Activated T-helper 9 cell treated with anti-CD3 and anti-CD28 coated beads, Interleukin-2, amount 50 U/mL, for 16 hours (primary cell): ENCODE data around the gene COL8A2.

Experiments
- DNase-seq: peaks from one replicate; pipeline ENCODE4 v3.0.0-alpha.2; 2020; ENCODE audit warnings: low read depth

COL8A2 gene

DNA sequence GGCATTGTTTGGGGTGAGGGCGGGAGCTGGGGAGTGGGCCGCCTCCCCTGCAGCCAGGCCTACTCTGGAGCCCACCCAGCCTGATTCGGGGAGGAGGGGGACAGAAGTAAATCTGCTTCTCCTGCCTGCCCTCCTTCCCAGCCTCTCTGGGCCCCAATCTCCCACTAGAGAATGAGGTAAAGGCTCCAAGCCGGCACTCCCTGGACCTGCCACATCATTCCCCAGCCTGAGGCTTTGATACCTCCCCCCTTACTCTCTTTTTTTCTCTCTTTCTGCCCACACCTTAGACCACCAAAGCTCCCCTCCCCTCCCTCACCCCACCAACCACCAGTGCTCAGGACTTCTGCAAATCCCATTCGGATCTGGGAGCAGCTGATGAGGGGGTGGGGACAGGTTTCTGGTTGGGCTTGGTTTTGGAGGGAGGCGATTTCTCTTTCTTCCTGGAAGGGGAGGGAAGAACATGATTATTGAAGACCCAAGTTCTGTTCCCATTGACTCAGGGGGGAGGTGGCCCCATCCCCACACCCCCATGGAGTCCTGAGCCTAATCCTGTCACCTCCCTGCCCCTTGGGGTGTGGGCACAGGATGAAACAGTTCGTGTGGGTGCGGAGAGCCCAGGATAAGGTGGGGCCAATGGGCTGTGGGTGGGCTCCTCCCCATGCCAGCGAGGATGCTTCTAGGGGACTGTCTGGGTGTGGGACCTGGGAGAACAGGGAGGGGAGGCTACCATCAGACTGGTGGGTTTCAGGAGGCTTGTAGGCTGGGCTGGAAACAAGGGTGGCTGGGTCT lies 32.3 kb upstream of the COL8A2 start:
- no peak for DNase-seq

DNA sequence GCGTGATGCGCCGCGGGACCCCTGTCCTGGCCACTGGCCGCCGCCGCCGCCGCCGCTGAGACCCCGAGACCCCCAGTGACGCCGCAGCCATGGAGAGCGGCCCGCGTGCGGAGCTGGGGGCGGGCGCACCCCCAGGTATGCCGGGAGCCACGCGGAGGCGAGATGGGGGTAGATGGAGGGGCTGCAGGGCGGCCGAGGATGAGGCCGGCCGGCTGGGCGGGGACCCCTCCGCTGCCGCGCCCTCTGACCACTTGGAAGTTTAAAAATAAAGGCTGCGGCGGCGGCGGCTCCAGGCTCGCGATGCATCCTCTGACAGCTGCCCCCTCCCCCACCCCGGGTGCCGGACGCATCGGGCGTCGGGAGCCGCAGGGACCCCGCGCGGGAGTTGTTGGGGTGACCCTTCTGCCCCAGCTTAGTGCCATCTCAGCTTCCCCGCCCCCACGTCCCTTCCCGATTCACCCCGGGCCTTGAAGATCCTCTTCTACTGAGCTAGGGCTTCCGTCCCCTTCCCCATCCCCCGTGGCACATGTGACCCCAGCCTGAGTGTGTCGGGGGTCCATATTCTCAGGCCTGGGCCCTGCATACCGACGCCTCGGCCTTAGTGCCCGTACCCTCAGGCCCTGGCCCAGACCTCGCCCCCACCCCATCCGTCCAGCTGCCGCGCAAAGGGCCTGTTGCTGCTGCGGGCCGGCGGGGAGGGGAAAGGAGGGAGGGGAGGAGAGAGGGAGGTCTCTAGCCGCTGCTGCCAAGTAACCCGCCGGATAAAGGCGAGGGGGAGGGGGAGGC lies 31.5 kb upstream of the COL8A2 start:
- DNase-seq: peak; percentile 45

DNA sequence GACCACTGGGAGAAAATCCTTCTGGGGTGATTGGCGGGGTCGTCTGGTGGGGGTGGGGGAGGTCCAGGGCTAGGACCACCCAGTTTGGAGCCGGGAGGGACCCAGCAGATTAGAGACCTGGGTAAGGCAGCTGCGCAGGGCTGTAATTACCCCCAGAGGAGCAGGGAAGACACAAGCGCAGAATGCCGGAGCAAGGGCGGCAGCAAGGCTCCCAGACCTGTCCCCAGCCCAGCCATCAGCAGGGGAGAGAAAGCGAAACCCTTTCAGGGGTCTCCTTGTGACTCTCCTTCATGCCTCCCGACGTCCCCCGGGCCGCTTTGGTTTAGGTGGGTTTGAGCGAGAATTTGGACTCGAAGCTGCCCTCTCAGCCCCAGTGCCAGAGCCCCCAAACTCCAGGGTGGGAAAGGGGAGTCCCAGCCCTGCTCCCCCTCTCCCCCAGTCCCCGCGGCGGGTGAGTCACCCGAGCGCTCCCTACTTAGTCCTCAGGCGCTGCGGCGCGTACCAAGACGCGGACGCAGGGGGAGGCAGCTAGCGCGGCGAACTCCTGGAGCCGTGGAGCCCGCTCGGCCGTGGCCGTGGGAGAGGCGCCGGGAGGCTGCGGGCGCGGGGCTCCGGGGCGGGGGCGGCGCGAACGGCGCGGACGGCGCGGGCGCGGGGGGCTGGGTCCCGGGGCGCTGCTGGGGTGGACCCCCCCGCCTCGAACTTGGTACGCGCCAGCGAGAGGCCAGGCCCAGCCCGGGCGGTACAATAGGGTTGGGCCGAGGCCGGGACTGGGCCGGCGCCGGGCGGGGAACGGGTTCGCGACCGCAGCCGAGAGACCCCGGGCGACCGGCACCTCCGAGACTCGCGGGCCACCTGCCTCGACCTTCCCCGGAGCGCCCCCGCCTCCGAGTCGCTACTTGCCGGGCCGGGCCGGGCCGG lies 30.6 kb upstream of the COL8A2 start, which contains the start of gene MAP7D1:
Gene MAP7D1 (plus strand): TSS at position 753 of the 921 bp plus-strand sequence. CDS start 258 bp downstream, outside the sequence.
- DNase-seq: peak; percentile 76

DNA sequence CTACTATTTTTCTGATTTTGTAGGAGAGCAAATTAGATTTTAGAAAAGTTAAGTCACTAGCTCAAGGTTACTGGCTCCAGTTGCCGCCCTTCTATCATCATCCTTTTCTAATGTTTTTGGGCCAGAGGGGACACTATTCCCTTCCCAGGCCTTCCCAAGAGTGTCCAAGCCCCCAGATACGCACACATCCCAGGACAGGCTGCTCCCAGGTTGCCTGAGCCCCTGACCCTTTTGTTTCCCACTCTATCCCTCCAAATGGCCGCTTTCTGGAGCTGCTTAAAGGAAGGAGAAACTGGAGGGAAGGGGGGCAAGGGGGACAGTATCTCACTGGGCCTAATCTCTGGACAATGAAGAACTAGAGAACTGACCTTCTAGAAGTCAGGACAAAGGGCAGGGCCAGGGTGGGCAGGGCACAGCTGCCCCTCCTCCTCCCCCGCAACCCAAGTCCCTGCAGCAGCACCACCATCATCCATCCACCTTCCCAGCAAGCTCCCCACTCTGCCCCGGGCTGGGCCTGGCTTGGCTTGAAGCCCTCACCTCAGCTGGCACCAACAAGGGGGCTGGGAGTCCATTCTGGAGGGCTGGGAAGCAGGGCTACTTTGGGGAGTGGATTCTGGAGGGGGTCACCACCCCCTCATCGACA lies 29.9 kb upstream of the COL8A2 start:
- no peak for DNase-seq

DNA sequence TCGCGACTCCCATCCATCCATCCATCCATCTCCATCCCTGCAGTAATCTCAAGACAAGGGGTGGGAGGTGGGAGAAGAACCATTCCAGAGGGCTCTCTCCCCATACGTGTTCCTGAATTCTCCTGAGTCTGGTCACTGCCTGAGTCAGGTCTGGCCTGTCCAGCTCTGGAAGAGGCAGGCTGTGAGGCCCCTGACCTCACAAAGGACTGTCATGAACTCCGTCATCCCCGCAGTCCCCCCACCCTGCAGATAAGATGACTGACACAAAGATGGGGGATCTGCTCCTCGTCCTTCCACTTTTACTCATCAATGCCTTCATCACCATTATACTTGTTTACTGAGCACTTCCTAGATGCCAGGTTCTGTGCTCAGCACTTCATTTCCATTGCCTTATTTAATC lies 29.3 kb upstream of the COL8A2 start:
- no peak for DNase-seq

DNA sequence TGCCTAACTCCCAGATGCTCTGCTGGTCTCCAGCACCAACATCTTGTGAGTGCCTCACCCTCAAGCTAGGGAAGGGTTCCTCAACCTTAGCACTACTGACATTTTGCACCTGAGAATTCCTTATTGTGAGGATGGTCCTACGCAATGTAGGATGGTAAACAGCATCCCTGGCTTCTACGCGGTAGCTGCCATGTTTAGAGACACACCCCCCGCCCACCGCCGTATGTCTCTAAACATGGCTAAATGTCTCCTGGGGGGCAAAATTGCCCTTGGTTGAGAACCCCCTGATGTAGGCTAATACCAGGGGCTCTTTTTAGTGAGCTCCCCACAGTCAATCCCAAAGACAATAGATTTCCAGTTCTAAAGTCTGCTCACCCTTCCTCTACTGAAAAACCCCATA lies 28.5 kb upstream of the COL8A2 start:
- no peak for DNase-seq

DNA sequence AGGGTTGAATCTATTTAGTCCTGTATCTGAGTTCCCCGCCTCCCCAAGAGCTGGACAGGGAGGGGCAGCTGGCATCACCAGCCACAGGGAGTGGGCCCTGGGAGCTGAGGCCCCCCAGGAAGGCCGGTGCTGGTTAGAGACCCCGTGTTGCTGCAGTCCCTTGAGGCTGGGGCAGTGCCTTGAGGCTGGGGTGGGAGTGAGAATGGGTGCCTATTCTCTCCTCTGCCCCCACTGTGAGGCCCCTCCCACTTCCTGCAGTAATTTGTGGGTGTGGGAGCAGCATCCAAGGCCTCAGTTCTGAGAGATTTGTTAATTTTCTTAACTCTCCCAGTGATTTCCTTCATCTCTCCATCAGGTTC lies 26.8 kb upstream of the COL8A2 start:
- DNase-seq: peak; percentile 33

DNA sequence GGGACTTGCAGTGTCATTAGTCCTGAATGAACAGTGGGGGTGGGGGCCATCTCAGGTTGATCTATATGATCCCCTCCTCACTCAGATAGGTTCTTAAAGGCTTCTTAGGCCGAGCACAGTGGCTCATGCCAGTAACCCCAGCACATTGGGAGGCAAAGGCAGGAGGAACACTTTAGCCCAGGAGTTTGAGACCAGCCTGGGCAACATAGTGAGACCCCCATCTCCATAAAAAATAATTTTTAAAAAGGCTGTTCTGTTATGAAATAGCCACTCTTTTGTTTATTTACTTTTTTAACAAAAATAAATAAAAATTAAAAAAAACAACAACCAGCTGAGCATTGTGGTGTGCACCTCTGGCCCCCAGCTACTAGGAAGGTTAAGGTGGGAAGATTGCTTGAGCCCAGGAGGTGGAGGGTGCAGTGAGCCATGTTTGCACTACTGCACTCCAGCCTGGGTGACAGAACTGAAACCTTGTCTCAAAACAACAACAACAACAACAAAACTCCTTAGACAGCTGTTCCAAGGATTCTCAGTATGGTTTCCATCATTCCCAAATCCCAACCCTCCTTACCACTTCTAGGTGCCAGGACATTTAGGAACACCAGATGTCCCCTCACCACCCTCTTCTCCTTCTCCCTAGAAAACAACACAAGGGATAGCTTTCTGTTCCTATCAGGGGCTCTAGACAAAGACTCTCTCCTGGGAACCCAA lies 26.3 kb upstream of the COL8A2 start:
- no peak for DNase-seq

DNA sequence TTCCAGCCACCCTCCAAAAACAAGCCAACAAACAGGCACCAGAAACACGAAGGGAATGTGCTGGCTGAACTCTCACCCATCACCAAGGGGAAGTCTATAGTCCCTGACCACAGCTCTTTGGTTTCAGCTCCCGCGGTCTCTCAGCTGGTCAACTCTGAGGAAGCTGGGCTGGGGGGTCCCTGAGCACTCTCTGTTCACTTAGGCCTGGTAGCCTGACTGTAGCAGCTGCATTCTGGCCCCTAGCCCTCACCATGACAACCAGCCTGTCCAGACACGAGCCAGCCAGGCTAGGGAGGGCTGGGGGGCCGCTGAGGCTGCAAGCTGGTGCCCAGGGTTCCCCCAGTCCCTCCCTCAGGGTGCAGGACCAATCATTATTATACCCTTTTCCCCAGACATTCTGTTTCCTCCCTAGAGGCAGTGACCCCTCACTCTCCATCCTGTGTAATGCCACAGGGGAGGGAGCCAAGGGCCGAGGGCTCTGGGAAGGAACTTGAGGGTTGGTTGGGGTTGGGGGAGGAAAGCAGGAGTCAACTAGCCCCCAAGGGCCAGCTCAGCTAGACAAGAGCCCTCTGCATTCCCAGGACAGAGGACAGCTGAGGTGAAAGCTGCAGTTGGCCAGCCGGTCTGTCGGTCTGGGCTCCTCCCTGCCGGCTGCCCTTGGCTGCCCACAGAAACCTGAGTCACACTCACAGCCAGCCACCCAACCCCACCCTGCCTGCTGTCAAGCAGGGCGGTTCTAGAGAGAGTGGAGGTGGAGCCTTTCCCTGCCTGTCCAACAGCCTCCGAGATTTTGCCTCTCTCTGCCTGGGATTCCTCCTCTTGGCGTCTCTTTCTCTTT lies 25.5 kb upstream of the COL8A2 start:
- peak; percentile 65 for DNase-seq

DNA sequence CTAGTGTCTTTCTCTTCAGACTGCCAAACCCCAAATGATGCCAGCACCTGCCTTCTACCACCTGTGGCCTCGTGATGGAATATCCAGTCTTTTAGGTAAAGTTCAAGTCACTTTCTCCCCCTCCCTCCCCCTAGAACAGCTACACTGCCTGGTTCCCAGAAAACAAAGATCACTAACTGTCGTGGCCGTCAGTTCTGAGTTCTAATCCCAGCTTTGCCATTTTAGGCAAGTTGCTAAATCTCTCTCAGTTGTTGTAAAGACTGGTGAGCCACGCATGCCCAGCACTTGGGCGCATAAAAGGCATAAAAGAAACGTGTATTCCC lies 24.9 kb upstream of the COL8A2 start:
- no peak for DNase-seq

DNA sequence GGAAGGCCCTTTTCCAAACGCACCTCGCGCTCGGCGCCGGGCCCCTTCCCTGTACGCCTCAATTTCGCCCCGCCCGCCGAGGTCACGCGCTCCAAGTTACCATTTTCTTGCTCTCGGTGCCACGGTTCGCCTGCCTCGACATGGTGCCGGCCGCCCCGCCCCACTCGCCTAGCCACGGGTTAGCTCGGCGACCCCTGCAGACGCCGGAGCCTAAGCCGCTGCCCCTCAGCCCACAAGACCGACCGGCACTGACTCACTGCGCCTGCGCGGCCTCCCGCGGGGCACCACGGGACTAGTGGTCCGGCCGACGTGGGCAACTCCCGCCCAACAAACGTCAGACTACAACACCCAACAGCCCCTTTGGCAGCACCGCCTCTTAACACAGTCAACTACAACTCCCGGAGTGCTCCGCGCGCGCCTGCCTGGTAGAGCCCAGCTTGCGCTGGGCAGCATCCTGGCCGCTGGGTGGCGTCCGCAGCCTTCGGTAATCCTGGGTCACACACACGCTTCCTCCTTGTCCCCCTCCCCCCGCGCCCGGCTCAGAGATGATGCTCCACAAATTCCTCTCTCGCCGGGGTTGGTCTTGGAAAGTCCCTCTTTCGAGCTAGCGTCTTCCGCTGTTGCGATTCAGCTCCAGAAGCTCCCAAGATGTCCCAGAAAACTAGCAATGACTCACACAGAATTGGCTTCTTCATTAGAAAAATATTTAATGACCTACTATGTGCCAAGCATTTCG lies 24.4 kb upstream of the COL8A2 start, which contains the start of gene TRAPPC3:
Gene TRAPPC3 (minus strand): TSS at position 250 of the 736 bp plus-strand sequence. CDS start 108 bp downstream, at position 142.
- peak; percentile 100 for DNase-seq

DNA sequence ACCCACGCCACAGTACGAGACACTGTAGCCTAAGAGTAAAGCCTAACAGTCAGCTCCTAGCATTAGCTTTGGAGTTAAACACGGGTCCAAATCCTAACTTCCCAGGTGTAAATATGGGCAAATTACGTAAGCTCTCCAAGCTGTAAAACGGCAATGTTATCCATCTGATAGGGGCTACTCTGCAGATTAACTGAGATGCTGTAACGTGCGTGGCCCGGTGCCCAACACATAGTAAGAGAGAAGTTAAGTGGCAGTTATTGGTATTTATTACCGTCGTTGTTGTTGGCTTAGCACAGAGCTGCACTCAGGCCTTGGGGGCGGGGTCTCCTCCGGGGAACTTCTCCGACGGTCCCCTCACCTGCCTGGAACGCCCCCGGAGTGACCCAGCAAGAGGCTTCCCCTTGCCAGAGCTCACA lies 23.8 kb upstream of the COL8A2 start:
- DNase-seq: no peak

DNA sequence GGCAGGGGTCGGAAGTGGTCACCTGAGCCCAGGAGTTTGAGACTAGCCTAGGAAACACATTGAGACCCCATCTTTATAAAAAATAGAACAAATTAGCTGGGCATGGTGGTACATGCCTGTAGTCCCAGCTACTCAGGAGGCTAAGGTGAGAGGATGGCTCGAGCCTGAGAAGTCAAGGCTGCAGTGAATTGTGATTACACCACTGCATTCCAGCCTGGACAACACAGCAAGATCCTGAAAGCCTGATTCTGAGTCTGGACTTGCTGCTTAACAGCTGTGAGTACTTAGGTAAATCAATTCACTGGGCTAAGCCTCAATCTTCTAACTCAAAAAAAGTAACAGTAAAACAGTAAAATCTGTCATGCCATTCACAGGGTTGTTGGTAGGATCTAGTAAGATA lies 19.4 kb upstream of the COL8A2 start:
- DNase-seq: no peak

DNA sequence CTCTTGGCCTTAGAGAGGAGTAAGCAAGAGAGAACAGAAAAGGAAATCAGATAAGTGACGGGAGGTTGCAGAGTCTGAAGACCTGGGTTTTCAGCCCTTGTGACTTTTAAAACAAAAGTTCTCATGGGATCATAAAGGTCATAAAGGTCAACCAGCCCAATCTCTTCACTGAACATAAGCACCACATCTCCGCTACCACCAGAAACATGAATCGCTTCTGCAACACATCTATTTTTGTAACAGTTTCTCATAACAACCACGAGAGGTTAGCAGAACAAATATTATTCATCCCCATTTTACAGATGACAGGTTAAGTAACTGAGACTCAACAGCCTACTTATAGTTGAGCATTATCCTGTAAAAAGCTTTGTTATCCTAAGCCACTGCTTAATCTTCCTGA lies 18.4 kb upstream of the COL8A2 start:
- no peak for DNase-seq

DNA sequence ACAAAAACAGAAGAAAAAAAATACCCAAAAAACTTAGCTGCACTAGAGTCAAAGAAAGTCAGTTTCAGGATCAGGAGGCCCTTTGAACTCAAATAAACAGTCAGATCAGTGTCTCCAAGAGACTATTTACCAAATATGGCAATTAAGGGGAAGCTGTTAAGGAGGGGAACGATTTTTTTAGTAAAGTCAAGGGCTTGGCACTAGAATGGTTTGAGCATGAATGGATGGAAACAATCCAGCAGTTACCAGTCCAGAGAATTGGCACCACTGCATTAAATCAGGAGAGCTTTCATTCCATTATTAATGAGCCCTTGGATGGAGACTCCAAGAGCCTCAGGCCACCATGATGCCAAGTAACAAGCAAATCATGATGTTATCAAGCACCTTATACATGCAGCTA lies 17.1 kb upstream of the COL8A2 start:
- DNase-seq: no peak

DNA sequence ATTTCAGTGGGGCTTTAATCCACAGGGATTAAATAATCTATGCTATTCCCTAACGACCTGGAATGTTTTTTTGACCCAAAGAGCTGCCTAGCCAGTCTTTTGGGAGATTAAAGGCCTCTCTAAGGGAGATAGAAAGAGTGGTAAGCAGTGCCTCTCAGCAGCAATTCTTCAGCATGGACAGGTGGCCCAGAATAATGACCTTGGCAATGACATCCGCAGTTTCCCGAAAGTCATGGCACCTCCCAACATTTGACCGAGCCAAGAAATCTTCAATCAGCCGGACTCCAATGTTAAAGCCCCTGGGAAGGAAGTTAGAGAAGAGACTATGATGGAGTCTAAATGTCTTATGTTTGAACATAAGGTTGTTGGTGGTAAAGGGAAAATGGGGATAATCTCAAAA lies 14.5 kb upstream of the COL8A2 start:
- no peak for DNase-seq

DNA sequence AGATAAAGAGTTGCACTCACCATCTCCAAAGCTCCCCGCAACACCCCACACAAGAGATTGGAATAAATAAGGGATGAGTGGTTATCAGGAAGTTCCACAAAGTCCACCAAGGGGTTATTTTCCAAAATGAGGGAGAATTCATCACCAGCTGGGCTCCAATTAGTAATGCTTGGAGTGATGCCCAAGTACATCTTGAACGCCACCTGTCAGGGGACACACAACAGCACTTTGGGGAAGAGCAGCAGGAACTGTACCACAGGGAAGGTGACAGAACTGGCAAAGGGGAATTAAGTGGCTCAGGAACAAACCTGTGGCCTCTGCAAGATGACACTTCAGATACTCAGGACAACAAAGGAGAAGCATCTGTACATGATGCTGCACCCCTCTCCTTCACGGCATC lies 12.8 kb upstream of the COL8A2 start:
- no peak for DNase-seq

DNA sequence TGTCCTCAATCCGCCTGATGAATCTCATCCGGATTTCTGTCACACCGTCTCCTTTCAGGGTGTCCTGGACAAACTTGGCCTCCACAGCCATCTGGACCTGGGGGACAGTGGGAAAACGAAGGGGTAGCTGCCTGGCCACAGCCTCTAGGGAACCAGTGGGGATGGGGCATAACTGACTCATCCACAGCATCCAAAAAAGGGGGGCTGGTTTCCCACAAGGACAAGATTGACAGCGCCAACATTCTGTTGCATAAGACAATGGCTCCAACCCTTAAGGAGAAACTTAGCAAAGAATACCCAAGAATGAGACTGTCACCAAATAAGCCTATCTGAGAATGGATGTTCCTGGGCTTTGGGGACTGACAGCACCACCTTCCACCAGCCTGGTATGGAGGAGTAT lies 12.2 kb upstream of the COL8A2 start:
- no peak for DNase-seq

DNA sequence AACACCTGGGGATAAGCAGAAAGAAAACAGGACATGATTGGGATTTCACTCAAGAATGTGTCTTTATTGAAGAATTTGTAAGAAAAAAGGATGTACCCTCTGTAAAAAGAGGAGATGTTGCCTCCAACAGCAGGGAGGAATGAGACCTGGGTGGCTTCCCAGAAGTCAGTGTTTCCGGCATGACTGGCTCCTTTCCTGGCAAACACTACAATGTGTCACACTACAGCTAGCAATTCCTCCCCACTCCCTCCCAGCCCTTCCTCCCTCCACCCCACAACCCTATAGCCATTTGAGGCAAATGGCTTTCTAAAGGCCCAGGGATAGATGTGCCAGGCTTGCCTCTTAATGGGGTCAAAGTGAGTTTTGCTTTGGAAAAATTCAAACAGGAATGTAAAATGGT lies 11.5 kb upstream of the COL8A2 start:
- no peak for DNase-seq

DNA sequence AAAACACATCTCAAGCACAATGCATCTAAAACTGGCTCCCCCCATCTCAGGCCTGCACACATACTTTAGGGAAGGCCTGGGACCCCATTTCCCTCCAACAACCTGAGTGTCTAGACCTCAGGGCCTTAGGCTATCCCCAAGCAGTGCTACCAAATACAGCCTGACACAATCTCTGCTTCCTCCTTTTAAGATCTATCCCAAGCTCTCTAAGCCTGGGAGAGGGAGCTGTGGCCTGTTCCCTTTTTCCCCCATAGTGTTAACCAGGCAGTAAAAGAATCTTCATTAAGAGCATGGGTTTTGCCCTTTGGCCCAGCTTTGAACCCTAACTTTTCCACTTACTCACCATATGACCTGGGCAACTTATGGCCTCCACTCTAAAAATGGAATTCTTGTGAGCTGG lies 10.8 kb upstream of the COL8A2 start:
- DNase-seq: no peak
